ENCODE measurements around the gene KISS1. TPM values are rescaled to one million over a fixed set of nuclear protein-coding genes. Genes with fewer than 3 reads are reported as not detected.

Gene KISS1
- total RNA-seq, 1 donor from 2014 or later: 2.7 TPM

DNA sequence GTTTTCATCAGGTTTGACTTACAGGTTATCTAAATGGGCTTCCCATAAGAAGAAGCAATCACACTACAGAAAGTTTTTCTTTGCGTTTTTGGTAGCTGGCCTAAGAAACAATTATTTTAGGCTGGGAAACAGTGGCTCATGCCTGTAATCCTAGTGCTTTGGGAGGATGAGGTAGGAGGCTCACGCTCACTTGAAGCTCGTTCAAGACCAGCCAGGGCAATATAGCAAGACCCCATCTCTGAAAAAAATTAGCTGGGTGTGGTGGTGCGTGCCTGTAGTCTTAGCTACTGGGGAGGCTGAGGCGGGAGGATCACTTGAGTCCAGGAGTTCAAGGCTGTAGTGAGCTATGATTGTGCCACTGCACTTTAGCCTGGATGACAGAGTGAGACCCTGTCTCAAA is 28.6 kb downstream of the KISS1 start:
- H4K20me1 ChIP-seq (ENCODE audit: insufficient read depth, low read length): no peaks in the 10 kb centered on the region
- Mint-ChIP-seq H3K4me1 (ENCODE audit: low read depth, unreplicated experiment) (no peaks in the 10 kb centered on the region), H3K27ac (ENCODE audit: unreplicated experiment) (no peak overlapping the region), H3K4me3 (ENCODE audit: unreplicated experiment) (no peak overlapping the region), H3K9me3 (ENCODE audit: unreplicated experiment) (peaks cover 6% of the 10 kb centered on the region), H3K27me3 (ENCODE audit: low read depth, unreplicated experiment) (peaks cover 18% of the 10 kb centered on the region), H3K36me3 (ENCODE audit: low read depth, unreplicated experiment) (peaks cover 2% of the 10 kb centered on the region)
- no peak overlapping the region for H2AFZ ChIP-seq (ENCODE audit: low read depth, low read length)
- FAIRE-seq: no peak
- H3K9me3 ChIP-seq (ENCODE audit: insufficient read depth, low read depth, low read length): peaks cover 10% of the 10 kb centered on the region
- H3K9ac ChIP-seq (ENCODE audit: low read length): no peak overlapping the region
- no peak overlapping the region for H3K4me2 ChIP-seq (ENCODE audit: low read length)
- H3K27me3 ChIP-seq (ENCODE audit: insufficient read depth, low read length): no peaks in the 10 kb centered on the region
- TF ChIP-seq, protein P1, sequence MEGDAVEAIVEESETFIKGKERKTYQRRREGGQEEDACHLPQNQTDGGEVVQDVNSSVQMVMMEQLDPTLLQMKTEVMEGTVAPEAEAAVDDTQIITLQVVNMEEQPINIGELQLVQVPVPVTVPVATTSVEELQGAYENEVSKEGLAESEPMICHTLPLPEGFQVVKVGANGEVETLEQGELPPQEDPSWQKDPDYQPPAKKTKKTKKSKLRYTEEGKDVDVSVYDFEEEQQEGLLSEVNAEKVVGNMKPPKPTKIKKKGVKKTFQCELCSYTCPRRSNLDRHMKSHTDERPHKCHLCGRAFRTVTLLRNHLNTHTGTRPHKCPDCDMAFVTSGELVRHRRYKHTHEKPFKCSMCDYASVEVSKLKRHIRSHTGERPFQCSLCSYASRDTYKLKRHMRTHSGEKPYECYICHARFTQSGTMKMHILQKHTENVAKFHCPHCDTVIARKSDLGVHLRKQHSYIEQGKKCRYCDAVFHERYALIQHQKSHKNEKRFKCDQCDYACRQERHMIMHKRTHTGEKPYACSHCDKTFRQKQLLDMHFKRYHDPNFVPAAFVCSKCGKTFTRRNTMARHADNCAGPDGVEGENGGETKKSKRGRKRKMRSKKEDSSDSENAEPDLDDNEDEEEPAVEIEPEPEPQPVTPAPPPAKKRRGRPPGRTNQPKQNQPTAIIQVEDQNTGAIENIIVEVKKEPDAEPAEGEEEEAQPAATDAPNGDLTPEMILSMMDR (IDR thresholded peaks at IDR 0.05; ENCODE audit: insufficient read depth, low read depth, low read length): no peak
- TF ChIP-seq EZH2 (IDR thresholded peaks at IDR 0.05; ENCODE audit: insufficient read depth, low read length): no peak
- no peak overlapping the region for H3K27ac ChIP-seq (ENCODE audit: low read depth, low read length)
- no peaks in the 10 kb centered on the region for H3K36me3 ChIP-seq (ENCODE audit: insufficient read depth, low read length)
- DNase-seq (ENCODE audit: low read depth): no peak
- H3K4me1 ChIP-seq (ENCODE audit: insufficient read depth, low read length): peaks cover 13% of the 10 kb centered on the region
- H3K79me2 ChIP-seq (ENCODE audit: insufficient read depth, low read length): no peaks in the 10 kb centered on the region
- no peak overlapping the region for H3K4me3 ChIP-seq (ENCODE audit: insufficient read depth, low read depth, low read length)

DNA sequence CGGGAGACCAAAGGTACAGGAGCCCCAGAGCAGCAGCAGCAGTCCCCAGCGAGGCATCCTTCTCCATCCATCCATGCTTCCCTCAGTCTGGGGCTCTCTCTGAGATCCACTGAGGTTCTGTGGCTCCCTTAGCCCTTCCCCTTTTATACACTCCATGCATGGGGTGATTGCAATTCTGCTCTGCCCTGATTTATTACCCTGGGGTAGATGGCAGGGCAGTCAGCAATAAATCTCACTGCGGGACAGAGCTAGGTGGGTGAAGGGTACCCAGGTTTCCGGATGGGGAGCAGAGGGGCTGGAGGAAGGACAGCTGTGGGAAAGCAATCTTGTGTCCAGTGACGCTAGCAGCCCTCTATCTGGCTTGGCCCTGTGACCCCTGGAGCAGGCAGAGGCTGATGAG is 30.1 kb downstream of the KISS1 start, which contains the start of gene REN:
TSS of gene REN (minus strand) at position 119 of the 400 bp plus-strand sequence. CDS start at position 75, 44 bp downstream.
- TF ChIP-seq EZH2 (IDR thresholded peaks at IDR 0.05; ENCODE audit: insufficient read depth, low read length): no peak
- TF ChIP-seq, protein P1 (IDR thresholded peaks at IDR 0.05; ENCODE audit: insufficient read depth, low read depth, low read length): no peak
- Mint-ChIP-seq H3K27ac (ENCODE audit: unreplicated experiment) (no peak within 1 kb of the TSS), H3K4me1 (ENCODE audit: low read depth, unreplicated experiment) (no peaks in the 10 kb centered on the region), H3K36me3 (ENCODE audit: low read depth, unreplicated experiment) (peaks cover 2% of the 10 kb centered on the region), H3K27me3 (ENCODE audit: low read depth, unreplicated experiment) (peaks cover 23% of the 10 kb centered on the region), H3K9me3 (ENCODE audit: unreplicated experiment) (peaks cover 2% of the 10 kb centered on the region), H3K4me3 (ENCODE audit: unreplicated experiment) (no peak within 1 kb of the TSS)
- H3K79me2 ChIP-seq (ENCODE audit: insufficient read depth, low read length): no peaks in the 10 kb centered on the region
- FAIRE-seq (no peak), DNase-seq (ENCODE audit: low read depth) (no peak)
- H3K36me3 ChIP-seq (ENCODE audit: insufficient read depth, low read length): no peaks in the 10 kb centered on the region
- no peak within 1 kb of the TSS for H3K27ac ChIP-seq (ENCODE audit: low read depth, low read length)
- no peak within 1 kb of the TSS for H2AFZ ChIP-seq (ENCODE audit: low read depth, low read length)
- no peaks in the 10 kb centered on the region for H3K27me3 ChIP-seq (ENCODE audit: insufficient read depth, low read length)
- no peak within 1 kb of the TSS for H3K4me2 ChIP-seq (ENCODE audit: low read length)
- H4K20me1 ChIP-seq (ENCODE audit: insufficient read depth, low read length): no peaks in the 10 kb centered on the region
- no peaks in the 10 kb centered on the region for H3K4me1 ChIP-seq (ENCODE audit: insufficient read depth, low read length)
- peaks cover 10% of the 10 kb centered on the region for H3K9me3 ChIP-seq (ENCODE audit: insufficient read depth, low read depth, low read length)
- H3K9ac ChIP-seq (ENCODE audit: low read length): no peak within 1 kb of the TSS
- no peak within 1 kb of the TSS for H3K4me3 ChIP-seq (ENCODE audit: insufficient read depth, low read depth, low read length)

DNA sequence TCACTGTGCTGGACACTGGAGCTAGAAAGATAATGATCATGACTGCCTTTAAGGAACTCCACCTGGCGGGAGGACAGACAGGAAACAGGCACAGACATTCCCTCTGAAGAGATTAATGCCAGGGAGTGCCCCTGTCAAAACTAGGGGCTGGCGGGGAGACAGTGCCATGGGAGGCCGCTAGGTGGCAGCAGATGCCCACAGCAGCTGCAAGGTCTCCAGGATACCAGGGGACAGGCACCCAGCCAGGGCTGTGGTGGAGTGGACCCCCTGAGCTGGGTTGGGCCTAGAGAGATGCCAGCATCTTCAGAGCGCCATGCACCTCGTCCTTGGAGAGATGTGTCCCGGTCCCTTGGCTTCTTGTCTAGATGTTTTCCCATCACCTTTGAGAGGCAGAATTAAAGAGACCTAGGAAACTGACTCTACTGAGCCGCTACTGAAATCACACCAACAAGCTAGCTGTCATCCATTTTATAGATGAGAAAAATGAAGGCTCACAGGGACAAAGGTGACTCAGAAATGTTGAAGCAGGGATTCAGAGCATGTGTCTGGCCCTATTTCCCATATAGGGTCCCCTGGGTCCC is 33.7 kb downstream of the KISS1 start:
- H3K9me3 Mint-ChIP-seq (ENCODE audit: unreplicated experiment): no peaks in the 10 kb centered on the region
- Histone ChIP-seq H3K4me3 (ENCODE audit: insufficient read depth, low read depth, low read length) (no peak overlapping the region), H3K4me2 (ENCODE audit: low read length) (no peak overlapping the region), H3K9ac (ENCODE audit: low read length) (no peak overlapping the region), H3K27me3 (ENCODE audit: insufficient read depth, low read length) (peaks cover 5% of the 10 kb centered on the region), H3K4me1 (ENCODE audit: insufficient read depth, low read length) (no peaks in the 10 kb centered on the region), H3K9me3 (ENCODE audit: insufficient read depth, low read depth, low read length) (no peaks in the 10 kb centered on the region), H4K20me1 (ENCODE audit: insufficient read depth, low read length) (no peaks in the 10 kb centered on the region), H3K36me3 (ENCODE audit: insufficient read depth, low read length) (no peaks in the 10 kb centered on the region), H2AFZ (ENCODE audit: low read depth, low read length) (no peak overlapping the region), H3K79me2 (ENCODE audit: insufficient read depth, low read length) (no peaks in the 10 kb centered on the region), H3K27ac (ENCODE audit: low read depth, low read length) (no peak overlapping the region)
- H3K4me3 Mint-ChIP-seq (ENCODE audit: unreplicated experiment): no peak overlapping the region
- H3K36me3 Mint-ChIP-seq (ENCODE audit: low read depth, unreplicated experiment): peaks cover 2% of the 10 kb centered on the region
- peaks cover 42% of the 10 kb centered on the region for H3K27me3 Mint-ChIP-seq (ENCODE audit: low read depth, unreplicated experiment)
- no peaks in the 10 kb centered on the region for H3K4me1 Mint-ChIP-seq (ENCODE audit: low read depth, unreplicated experiment)
- no peak overlapping the region for H3K27ac Mint-ChIP-seq (ENCODE audit: unreplicated experiment)
- FAIRE-seq: no peak
- TF ChIP-seq, protein P1 (IDR thresholded peaks at IDR 0.05; ENCODE audit: insufficient read depth, low read depth, low read length): peak; percentile 97
- no peak for TF ChIP-seq EZH2 (IDR thresholded peaks at IDR 0.05; ENCODE audit: insufficient read depth, low read length)
- peak; percentile 10 for DNase-seq (ENCODE audit: low read depth)

All from astrocyte (in vitro differentiated cells and primary cell).